ENCODE data around the gene TMEM184B.

The TMEM184B gene

GRCh38 chr22:38223289-38223960 is 49.4 kb downstream of the TMEM184B start:
- no peak for DNase-seq (ENCODE audit: low read depth)

- DNase-seq (ENCODE audit: low read depth) = no peak
These were observed 50.1 kb downstream of the TMEM184B start for GRCh38 chr22:38222797-38223119.

GRCh38 chr22:38221908-38222796 is 50.7 kb downstream of the TMEM184B start:
- DNase-seq (ENCODE audit: low read depth) = no peak

GRCh38 chr22:38221407-38221806 is 51.4 kb downstream of the TMEM184B start:
- DNase-seq (ENCODE audit: low read depth) = no peak

GRCh38 chr22:38220653-38221386 is 52.0 kb downstream of the TMEM184B start:
- no peak for DNase-seq (ENCODE audit: low read depth)

- no peak for DNase-seq (ENCODE audit: low read depth)
These were observed 52.6 kb downstream of the TMEM184B start for GRCh38 chr22:38220163-38220562.

GRCh38 chr22:38219632-38220031 is 53.2 kb downstream of the TMEM184B start:
- no peak for DNase-seq (ENCODE audit: low read depth)

- peak; percentile 96 for DNase-seq (ENCODE audit: low read depth)
These were observed 53.9 kb downstream of the TMEM184B start for GRCh38 chr22:38218661-38219622.

GRCh38 chr22:38215156-38216038 is 57.4 kb downstream of the TMEM184B start:
- no peak for DNase-seq (ENCODE audit: low read depth)

GRCh38 chr22:38214302-38215056 is 58.3 kb downstream of the TMEM184B start:
- DNase-seq (ENCODE audit: low read depth) = peak; percentile 71

GRCh38 chr22:38213990-38214301 is 58.9 kb downstream of the TMEM184B start:
- DNase-seq (ENCODE audit: low read depth) = no peak

- DNase-seq (ENCODE audit: low read depth) = no peak
These were observed 59.4 kb downstream of the TMEM184B start for GRCh38 chr22:38213319-38213989.

- DNase-seq (ENCODE audit: low read depth) = no peak
These were observed 60.4 kb downstream of the TMEM184B start for GRCh38 chr22:38212442-38212841.

GRCh38 chr22:38211556-38211955 is 61.3 kb downstream of the TMEM184B start:
- DNase-seq (ENCODE audit: low read depth) = no peak

GRCh38 chr22:38208551-38208968 is 64.2 kb downstream of the TMEM184B start:
- no peak for DNase-seq (ENCODE audit: low read depth)

GRCh38 chr22:38207898-38208432 is 64.8 kb downstream of the TMEM184B start:
- DNase-seq (ENCODE audit: low read depth) = no peak

GRCh38 chr22:38205261-38206128 is 67.3 kb downstream of the TMEM184B start:
- peak; percentile 93 for DNase-seq (ENCODE audit: low read depth)

GRCh38 chr22:38204784-38205183 is 68.0 kb downstream of the TMEM184B start:
- DNase-seq (ENCODE audit: low read depth) = no peak
